NCI-H526 treated with DMSO at 0.1 percent for 48 hours (cell line): ENCODE data around the gene POFUT2.

Source experiments
- DNase-seq: peaks from one replicate; lab custom pipeline; 2025; lab: John Stamatoyannopoulos, UW

Gene POFUT2

DNA sequence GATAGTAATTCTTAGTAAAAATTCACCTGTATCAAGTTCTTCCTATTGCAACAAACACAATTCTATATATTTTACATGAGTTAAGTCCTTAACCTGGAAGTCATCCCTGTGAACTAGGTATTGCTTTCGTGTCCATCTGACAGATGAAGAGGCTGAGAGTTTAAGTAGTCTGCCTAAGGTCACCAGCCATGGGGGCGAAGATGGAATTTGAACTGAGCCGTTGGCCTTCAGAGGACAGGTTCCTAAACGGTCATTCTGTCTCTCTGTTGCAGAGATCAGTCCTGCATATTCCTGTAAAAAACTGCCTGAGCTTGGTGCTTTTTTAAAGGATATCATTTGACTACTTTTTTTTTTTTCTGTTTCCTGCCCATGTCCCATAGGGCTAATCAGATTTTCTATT, 10.2 kb upstream of the POFUT2 start:
- no peak for DNase-seq

DNA sequence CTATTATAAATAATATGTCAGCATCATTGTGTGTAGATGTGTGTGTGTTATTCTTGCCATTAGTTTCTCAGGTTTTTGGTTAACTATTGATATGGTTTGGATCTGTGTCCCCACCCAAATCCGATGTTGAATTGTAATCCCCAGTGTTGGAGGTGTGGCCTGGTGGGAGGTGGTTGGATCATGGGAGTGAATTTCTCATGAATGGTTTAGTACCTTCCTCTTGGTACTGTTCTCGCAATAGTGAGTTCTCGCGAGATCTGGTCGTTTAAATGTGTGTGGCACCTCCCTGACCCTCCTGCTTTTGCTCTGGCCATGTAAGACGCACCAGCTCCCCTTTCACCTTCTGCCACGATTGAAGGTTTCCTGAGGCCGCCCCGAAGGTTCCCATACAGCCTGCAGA, 9.6 kb upstream of the POFUT2 start:
- DNase-seq = no peak

DNA sequence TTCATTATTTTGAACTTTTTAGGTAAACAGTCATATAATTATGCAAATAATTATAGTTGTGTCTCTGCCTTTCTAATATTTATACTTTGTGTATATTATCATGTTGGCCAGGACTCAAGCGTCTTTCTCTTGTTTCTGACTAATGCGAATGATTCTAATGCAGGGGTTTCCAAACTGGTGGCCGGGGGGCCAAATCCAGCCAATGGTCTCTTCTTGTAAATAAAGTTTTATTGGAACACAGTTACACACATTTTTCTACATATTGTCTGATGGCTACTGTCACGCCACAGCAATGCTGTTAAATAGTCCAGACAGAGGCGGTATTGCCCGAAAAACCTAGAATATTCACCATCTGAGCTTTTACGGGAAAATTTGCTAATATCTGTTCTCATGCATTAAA, 8.9 kb upstream of the POFUT2 start:
- DNase-seq = no peak

DNA sequence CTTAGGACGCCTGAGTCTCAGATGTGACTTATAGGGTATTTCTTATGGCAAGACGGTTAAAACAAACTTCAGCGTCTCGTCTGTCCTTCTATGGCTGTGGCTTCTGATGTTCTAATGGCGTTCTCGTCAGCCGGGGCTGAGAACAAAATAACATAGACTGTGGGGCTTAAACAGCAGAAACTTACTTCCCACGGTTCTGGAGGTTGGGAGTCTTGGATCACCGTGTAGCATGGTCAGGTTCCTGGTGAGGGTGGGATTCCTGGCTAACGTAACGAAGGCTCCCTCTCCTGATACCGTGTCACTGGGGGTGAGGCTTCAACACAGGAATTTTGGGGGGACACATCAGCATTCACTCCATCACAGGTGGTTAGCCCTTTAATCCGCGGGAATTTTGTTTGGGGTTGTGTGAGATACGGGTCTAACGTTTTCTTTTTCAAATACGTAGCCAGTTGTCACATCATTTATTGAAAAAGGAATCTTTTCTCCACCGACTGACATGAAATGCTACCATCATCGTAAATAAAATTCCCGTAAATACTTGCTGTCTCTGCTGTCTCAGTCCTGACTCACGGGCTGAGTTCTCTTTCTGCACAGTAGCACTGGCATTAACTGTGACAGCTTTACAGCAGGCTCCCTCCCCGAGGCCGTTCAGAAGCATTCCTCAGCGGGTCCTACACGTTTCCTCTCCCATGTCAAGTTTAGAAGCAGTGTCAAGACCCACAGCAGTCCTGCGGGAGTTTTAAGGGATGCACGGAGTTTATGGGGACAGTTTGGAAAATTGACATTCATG, 8.1 kb upstream of the POFUT2 start:
- no peak for DNase-seq

DNA sequence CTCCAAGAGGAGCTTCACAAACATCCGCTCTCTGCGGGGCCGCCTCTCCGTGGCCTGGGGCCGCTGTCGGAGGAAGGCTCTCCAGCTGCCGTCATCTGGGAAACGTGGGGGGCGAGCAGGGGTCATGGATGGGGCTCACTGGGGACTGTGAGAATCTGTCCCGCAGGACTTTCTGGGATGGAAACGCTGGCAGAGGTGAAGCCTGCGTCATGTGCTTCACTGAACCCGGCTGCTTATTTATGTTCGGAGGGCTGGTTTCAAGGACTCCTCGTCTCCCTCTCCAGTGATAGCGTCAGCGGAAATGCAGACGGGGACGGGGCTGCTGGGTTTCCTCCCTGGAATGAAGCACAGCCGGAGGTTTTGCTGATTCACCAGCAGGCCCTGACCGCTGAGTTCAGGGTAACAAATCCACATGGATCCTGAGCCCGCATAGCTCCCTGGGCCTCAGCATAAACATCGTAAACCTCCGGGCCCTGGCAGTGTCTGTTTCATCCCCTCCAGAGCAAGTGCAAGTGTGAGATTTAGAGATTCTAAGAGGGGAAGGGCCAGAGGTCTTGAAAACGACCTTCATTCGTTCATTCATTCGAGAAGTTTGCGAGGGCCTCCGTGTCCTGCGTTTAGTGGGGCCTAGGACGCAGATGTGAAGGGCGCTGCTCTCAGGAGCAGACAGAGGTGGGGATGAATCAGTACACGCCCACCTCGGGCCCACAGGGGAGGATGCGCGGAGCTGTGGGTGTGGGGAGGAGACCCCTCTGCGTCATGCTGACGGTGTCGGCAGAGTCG, 7.0 kb upstream of the POFUT2 start:
- DNase-seq = no peak

DNA sequence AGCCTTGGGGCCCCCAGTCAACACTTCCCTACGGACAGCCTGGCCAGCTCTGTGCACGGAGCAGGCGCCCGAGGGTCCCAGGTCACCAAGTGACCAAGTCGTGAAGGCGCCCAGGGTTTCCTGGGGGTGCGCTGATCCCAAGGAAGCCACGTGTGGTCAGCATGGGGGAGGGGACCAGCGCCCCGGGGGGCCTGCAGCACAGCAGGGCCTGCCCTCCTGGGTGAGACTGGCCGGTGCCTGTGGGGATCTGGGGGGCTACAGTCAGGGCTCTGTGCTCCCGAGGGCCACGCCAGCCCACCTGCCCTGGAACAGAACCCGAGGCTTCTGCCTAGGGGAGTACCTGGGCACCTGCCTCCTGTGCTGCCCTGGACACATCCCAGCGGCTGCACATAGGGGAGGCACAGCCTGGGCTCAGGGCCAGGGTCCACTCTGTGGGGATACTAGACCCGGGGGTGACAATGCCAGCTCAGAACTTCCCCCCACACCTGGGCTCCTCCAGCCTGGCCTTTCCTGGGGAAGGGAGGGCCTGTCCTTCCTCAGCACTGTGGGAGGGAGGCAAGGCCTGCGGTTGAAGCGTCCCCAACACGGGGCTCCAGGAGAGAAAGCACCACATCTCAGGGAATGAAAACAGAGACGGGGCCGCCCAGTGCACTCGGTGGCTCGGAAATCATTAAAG, 6.2 kb upstream of the POFUT2 start:
- no peak for DNase-seq

DNA sequence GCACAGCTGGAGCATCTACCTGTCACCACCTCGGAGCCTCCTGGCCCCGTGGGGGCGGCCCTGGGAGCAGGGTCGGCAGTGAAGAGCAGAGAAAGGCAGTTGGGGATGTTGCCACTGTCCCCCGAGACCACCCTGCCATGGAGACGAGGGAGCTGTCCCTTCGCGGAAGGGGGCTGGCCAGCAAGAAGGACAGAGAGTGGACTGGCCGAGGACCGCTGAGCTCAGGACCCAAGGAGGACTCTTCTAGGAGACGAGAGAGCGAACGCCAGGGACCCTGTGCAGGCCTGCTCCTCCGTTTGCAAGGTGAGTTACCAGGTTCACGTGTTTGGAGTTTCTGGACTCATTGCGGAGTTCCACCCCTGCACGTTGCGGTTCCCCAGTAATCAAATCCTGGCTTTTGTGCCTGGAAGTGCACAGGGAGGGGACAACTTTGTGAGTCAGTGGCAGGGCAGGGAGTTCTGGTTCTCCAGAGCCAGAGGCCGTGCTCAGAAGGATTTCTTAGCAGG, 5.6 kb upstream of the POFUT2 start:
- DNase-seq = no peak

DNA sequence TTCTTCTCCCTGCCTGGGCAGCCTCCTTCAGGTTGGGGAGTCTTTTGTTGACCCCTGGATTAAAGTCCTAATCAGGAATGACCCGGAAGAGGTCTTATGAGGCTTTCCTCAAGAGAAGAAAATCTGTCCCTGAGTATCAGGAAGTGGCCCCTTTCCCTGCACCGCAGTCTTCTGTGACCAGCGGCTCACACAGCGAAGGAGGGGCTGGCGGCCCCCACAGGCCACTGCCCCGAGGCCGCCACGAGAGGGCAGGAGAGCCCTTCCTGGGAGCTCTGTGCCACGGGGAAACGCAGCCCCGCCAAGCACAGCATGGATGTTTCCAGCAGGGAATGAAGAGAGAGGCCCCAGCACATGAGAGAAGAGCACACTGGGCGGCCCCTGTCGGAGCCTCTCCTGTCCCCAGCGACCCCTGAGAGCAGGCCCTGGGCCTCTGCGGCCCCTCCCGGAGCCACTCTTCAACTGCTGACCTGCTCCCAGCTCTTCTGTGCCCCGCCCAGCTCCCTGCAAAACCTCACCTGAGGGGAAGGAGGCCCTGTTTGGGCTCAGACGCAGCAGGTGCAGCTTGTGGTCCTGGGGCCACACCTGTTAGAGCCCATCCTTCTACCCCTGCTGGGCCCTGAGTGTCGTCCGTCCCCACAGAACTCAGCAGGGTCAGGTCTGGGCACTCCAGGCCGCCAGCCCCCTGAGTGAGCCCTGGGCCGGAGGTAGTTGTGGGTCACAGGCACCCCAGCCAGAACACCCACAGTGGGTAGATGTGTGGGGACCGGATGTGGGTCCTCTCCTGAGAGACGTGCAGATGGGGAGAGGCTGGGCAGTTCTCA, 4.9 kb upstream of the POFUT2 start:
- peak; percentile 47 for DNase-seq

DNA sequence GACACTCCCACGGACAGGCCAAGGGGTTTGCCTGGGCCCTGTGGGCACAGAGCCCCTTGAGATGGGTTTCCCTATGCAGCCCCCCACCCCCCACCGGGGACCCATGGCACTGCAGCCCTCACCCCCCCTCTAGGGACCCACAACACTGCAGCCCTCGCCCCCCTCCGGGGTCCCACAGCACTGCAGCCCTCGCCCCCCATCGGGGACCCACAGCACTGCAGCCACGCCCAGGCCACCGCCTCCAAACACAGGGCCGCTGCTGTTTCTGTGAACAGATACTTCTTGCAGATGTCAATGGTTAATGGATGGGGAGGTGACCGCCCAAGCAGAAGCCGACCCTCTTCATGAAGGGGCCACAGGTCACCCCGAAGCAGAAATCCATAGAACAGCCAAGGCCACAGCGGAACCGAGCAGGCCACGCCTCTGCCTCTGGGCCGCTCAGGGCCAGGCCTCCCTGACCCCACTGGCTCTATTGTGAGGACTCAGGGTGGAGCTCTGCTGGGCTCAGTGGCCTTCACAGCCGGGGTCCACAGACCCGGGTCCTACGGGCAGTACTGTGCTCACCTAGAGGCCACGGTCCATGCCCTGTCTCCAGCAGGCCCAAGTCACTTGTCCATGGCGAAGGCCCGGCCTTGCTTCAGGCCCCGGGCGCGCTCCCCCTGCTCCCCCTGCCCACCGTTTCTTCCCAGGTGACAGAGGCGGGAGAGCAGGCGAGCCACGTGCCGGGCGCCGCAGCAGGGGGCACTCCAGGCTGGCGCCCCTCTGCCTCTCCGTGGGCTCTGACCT, 4.1 kb upstream of the POFUT2 start:
- no peak for DNase-seq

DNA sequence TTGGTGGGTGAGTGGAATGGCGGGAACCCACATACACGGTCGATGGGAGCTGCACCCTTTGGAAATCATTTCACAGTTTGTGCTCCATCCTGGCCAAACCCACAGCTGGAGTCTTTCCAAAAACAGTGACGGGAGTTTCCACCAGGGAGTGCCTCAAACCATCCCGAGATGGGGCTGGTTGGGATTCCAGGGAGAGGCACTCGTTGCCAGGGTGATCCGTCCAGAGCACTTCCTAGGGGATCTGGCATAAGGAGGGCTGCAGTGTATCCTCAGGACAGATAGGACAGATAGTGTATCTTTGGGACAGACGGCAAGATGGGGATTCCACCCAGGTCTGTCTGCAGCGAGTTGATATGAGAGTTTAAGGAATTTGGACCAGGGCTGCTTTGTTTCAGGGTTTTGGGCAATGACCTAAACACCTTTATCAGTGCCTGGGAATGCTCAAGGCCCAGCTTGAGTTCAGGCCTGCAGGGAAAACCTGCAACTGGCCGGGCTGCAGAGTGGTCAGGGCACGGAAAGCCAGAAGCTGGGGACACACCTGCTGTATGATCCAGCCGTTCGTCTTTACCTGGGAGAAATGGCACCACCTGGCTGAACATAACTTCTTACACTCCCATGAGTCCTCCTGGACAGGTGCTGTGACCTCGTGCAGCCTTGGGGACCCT, 3.4 kb upstream of the POFUT2 start:
- no peak for DNase-seq

DNA sequence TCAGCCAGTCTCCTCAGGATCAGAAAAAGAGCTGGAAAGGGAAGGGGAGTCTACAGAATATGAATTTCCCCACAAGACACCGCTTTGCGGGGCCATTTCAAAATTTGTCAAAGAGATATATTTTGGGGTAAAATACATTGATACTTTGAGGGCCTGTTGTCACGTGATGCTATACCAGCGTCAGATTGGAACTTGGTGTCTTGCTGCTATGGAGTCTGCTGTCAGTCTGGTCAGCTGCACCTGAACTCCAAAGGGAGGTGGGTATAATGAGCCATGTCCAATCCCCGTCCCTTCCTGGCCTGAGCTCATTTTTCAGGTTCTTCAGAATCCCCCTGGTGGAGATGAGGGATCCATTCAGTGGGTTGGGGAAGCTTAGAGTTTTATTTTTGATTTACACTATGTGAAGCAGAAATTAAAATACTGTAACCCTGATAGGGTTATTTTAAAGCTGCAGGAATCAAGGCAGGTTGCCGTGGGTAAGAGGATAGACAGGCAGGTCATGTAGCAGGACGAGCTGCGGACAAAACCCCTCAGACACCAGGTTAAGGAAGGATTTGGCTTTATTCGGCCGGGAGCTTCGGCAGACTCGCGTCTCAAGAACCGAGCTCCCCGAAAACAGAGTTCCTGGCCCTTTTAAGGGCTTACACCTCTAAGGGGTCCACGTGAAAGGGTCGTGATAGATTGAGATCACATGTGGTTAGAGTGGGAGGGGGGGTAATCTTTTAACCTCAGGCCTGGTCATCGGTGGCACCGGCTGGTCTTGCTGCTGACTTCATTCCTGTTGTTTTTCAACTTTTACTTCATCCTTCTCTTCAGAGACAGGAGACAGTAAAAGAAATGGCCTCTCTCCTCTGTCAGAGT, 2.2 kb upstream of the POFUT2 start:
- no peak for DNase-seq

DNA sequence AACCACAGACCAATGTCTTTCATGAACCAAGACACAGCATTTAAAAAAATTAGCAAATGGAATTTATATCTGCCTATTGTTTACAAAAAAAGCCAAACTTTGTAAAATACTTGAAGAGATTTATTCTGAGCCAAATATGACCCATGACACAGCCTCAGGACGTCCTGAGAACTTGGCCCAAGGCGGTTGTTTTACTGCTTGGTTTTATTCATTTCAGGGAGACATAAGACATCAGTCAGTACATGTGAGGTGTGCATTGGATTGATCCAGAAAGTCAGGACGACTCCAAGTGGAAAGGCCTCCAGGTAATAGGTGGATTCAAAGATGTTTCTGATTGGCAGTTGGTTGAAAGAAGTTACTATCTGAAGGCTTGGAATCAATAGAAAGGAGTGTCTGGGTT, 1.4 kb upstream of the POFUT2 start:
- no peak for DNase-seq

DNA sequence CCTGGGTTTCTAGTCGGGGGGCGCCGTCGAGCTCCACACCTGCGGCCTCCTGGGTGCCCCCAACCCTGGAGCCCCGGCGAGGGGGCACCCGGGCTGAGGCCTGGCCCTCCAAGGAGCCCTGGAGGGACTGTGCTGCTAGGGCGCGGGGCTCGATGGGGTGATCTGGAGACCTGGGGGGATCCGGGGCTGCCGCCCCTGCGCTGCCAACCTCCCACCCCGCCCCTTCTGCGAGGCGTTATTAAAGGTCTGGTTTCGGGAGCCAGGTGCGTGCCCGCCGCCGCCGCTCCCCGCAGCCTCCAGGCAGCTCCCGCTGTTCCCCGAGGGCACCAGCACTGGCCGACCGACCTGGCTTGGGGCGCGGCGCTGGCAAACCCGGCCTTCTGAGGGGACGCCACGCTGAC, 746 bp upstream of the POFUT2 start:
- DNase-seq = no peak

DNA sequence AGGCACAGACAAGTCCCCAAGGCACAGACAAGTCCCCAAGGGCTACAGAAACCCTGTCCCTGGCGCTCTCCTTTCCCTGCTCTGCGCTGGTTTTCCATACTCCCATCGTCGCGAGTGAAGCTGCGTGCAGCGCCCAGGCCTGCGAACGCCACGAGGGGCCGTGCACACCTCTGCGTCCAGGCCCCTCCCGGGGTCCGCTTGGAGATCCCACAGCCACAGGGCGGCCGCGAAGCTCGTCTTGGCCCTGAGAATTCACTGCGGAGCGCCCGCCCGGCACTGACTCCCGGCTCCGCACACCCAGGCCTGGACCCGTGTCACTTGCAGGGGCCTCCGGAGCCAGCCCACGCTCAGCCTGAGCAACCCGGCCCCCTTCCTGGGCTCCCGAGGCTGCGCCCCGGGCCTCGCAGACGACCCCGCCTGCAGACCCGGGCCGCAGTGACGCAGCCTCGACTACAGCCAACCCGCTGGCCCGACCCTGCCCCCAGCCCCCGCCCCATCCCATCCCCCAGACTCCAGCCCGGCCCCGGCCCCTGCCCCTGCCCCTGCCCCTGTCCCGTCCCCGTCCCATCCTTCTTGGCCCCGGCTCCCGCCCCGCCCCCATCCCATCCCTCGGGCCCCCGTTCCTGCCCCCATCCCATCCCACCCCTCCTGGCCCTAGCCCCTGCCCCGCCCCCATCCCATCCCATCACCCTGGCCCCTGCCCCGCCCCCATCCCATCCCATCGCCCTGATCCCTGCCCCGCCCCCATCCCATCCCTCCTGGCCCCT, 841 bp downstream of the POFUT2 start:
- DNase-seq = no peak

DNA sequence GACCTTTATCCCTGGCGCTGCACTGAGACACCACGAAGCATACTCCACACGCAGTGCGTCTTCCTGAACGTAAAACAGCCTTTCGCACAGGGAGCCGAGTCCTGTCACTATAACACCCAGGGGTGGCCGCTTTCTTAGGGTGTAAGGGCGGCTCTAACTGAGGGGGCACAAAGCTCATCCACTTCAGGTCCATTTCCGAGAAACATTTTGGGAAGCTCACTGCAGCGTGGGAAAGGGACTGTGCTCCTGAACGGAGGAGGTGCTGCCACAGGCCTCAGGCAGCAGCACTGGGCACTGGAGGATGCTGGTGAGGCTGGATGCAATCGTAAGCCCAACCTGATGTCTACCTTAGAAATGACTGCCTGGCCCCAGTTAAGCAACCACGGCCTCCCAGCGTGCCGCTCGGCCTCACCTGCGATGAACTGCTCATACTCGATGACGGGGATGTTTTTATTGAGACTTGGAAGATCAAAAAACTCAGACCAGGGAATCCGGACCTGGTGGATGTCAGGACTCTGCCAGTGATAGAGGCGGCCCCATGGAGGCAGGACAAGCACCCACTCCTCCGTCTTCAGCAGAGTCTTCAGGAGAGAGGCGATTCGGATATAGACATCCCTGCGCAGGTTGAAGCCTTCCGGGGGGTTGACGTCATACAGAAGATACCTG, 2.3 kb downstream of the POFUT2 start:
- DNase-seq = no peak

DNA sequence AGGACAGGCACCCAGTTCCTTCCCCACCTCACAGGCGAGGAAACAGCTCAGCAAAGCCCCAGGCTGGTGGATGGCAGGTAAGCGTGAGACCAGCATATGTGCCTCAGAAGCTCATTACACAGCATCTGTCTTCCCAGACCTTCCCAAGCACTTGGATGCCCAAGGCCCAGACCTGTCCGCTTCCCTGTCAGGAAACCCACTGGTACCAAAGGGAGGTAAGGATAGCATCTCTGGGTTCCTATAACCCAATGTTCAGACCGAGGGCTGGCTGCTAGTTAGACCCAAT, 3.3 kb downstream of the POFUT2 start:
- no peak for DNase-seq

DNA sequence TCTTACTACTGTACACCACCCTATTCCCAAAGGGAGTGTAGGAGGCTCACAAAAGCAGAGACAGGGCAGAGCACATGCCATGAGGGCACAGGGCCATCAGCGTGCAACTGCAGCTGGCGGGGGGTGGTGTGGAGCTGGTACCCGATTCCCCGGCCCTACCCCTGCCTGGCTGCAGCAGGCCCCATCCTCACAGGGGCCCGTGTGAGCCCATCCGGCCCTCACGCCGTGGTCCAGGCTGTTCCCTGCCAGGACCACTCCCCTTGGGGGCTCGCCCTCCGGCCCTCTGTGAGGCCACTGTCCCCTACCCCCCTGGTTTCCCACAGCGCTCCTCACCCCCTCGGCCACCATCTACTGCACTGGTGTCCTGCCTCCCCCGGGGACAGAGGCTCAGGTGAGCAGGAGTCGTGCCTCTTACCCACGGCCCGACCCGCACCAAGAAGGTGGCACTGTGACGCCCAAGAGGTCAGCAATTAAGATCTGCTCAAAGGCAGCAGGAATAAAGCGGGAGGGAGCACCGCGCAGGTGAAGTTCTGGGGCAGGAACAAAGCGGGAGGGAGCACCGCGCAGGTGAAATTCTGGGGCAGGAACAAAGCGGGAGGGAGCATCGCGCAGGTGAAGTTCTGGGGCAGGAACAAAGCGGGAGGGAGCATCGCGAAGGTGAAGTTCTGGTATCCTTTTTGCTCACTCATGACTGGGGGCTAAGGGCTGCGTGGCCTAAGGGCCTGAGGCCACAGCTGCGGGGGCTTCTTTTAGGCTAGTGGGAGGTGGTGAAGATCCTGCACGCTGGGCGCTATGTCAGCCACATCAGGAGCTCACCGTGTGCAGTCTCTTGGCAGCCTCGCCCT, 3.9 kb downstream of the POFUT2 start:
- no peak for DNase-seq
